Parathyroid adenoma (tissue), 2 donors: ENCODE measurements around the gene RIMS1.

Experiments used
- H2AFZ ChIP-seq: fragments of 300-600 bp; sonication (generic); one replicate; pipeline ENCODE4 v1.7.0; 2017; ENCODE audit warnings: antibody characterized with exemption, mild to moderate bottlenecking
- H3K27ac ChIP-seq: fragments of 300-600 bp; sonication (generic); one replicate; pipeline ENCODE4 v1.7.0; 2017
- H3K27me3 ChIP-seq: fragments of 300-600 bp; sonication (generic); one replicate; pipeline ENCODE4 v1.7.0; 2017; ENCODE audit warnings: low read length; ENCODE audit not compliant: control insufficient read depth, insufficient read depth
- H3K36me3 ChIP-seq: fragments of 300-600 bp; sonication (generic); one replicate; pipeline ENCODE4 v1.7.0; 2017; ENCODE audit warnings: low read length; ENCODE audit not compliant: control insufficient read depth, insufficient read depth
- H3K4me1 ChIP-seq: fragments of 300-600 bp; sonication (generic); one replicate; pipeline ENCODE4 v1.7.0; 2017; ENCODE audit warnings: control low read depth
- H3K4me2 ChIP-seq: fragments of 300-600 bp; sonication (generic); one replicate; pipeline ENCODE4 v1.7.0; 2017; ENCODE audit warnings: low read length
- H3K4me3 ChIP-seq: fragments of 300-600 bp; sonication (generic); one replicate; pipeline ENCODE4 v1.7.0; 2017; ENCODE audit warnings: low read depth, low read length
- H3K79me2 ChIP-seq: fragments of 300-600 bp; sonication (generic); one replicate; pipeline ENCODE4 v1.7.0; 2017; ENCODE audit warnings: control low read depth
- H3K9ac ChIP-seq: fragments of 300-600 bp; sonication (generic); one replicate; pipeline ENCODE4 v1.7.0; 2017; ENCODE audit warnings: mild to moderate bottlenecking
- H3K9me3 ChIP-seq: fragments of 300-600 bp; sonication (generic); one replicate; pipeline ENCODE4 v1.7.0; 2017; ENCODE audit warnings: low read length; ENCODE audit not compliant: control insufficient read depth
- CTCF ChIP-seq: fragments of 300-600 bp; sonication (generic); IDR thresholded peaks from one replicate; pipeline ENCODE4 v1.7.0; 2017; ENCODE audit warnings: antibody characterized with exemption, mild to moderate bottlenecking
- donor health status: primary hyperparathyroidism.

RIMS1 gene

GRCh38 chr6:72212686-72213085 is 326.3 kb downstream of the RIMS1 start:
- H3K4me2 ChIP-seq = no peak overlapping the region
- H3K79me2 ChIP-seq = no peaks in the 10 kb centered on the region
- H3K27me3 ChIP-seq = no peaks in the 10 kb centered on the region
- no peaks in the 10 kb centered on the region for H3K36me3 ChIP-seq
- TF ChIP-seq CTCF = no peak
- peak overlapping the region; percentile 54 for H2AFZ ChIP-seq
- H3K4me1 ChIP-seq = peaks cover 24% of the 10 kb centered on the region
- H3K4me3 ChIP-seq = no peak overlapping the region
- H3K27ac ChIP-seq = peak overlapping the region; percentile 78
- H3K9ac ChIP-seq = no peak overlapping the region
- no peaks in the 10 kb centered on the region for H3K9me3 ChIP-seq

DNA sequence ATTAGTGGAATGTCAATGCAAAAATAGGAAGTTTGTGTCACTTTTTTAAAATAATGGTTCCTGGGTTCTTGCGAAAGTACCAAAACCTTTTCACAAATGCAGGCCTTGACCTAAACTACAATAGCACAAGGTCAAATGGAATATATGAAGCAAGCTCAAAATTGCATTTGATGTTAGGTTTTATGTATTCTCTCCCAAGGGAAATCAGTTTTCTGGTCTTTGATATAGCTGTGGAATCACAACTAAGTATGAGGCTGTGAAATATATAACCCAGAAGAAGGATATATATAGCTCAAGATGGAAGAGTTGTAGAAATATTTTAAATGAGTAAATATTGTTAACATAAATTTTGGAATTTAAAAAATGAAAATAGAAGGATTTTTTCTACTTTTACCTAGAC is 327.3 kb downstream of the RIMS1 start:
- Histone ChIP-seq H3K9ac (no peak overlapping the region), H3K27me3 (no peaks in the 10 kb centered on the region), H3K9me3 (no peaks in the 10 kb centered on the region), H3K27ac (peak overlapping the region; percentile 78), H3K79me2 (no peaks in the 10 kb centered on the region), H3K4me1 (peaks cover 28% of the 10 kb centered on the region), H3K4me2 (no peak overlapping the region), H2AFZ (peak overlapping the region; percentile 54), H3K4me3 (no peak overlapping the region), H3K36me3 (no peaks in the 10 kb centered on the region)
- no peak for TF ChIP-seq CTCF

GRCh38 chr6:72216222-72217068 is 330.1 kb downstream of the RIMS1 start:
- Histone ChIP-seq H3K9me3 (no peaks in the 10 kb centered on the region), H3K27ac (peak overlapping the region; percentile 95), H3K4me2 (peak overlapping the region; percentile 48), H2AFZ (peak overlapping the region; percentile 48), H3K4me3 (no peak overlapping the region), H3K79me2 (no peaks in the 10 kb centered on the region), H3K4me1 (peaks cover 40% of the 10 kb centered on the region), H3K27me3 (no peaks in the 10 kb centered on the region), H3K36me3 (no peaks in the 10 kb centered on the region), H3K9ac (peak overlapping the region; percentile 9)
- no peak for TF ChIP-seq CTCF

- no peaks in the 10 kb centered on the region for H3K79me2 ChIP-seq
- no peaks in the 10 kb centered on the region for H3K27me3 ChIP-seq
- no peak for TF ChIP-seq CTCF
- peak overlapping the region; percentile 58 for H2AFZ ChIP-seq
- no peak overlapping the region for H3K4me2 ChIP-seq
- no peak overlapping the region for H3K4me3 ChIP-seq
- no peak overlapping the region for H3K9ac ChIP-seq
- H3K4me1 ChIP-seq = peaks cover 38% of the 10 kb centered on the region
- no peaks in the 10 kb centered on the region for H3K36me3 ChIP-seq
- no peaks in the 10 kb centered on the region for H3K9me3 ChIP-seq
- H3K27ac ChIP-seq = peak overlapping the region; percentile 95
Measured at GRCh38 chr6:72217626-72218025, 331.3 kb downstream of the RIMS1 start.

GRCh38 chr6:72218125-72218524 is 331.8 kb downstream of the RIMS1 start:
- Histone ChIP-seq H3K9ac (no peak overlapping the region), H3K4me3 (no peak overlapping the region), H3K9me3 (no peaks in the 10 kb centered on the region), H3K4me1 (peaks cover 33% of the 10 kb centered on the region), H3K79me2 (no peaks in the 10 kb centered on the region), H3K4me2 (no peak overlapping the region), H2AFZ (peak overlapping the region; percentile 73), H3K36me3 (no peaks in the 10 kb centered on the region), H3K27ac (peak overlapping the region; percentile 95), H3K27me3 (no peaks in the 10 kb centered on the region)
- TF ChIP-seq CTCF = peak; percentile 79
